ENCODE measurements around the gene SUMO4. TPM values are rescaled to one million over a fixed set of nuclear protein-coding genes. Genes with fewer than 3 reads are reported as not detected.

SUMO4 gene
- total RNA-seq, 1 experiment from 2014 or later, result 1.2 TPM

GRCh38 chr6:149448821-149449453 lies 48.9 kb downstream of the SUMO4 start:
- ATAC-seq (no peak), DNase-seq (ENCODE audit: low spot score) (no peak)
- Mint-ChIP-seq H3K9me3 (peaks cover 3% of the 10 kb centered on the region; the same call in 1 of the 2 replicates), H3K27me3 (ENCODE audit: low read depth) (peaks cover 47% of the 10 kb centered on the region), H3K4me1 (no peaks in the 10 kb centered on the region), H3K36me3 (no peaks in the 10 kb centered on the region), H3K4me3 (no peak overlapping the region), H3K27ac (no peak overlapping the region)
- POLR2A ChIA-PET, result no interaction called here
- CTCF ChIA-PET, result interaction anchor here (0.8 kb wide), 1 partner anchor 17 kb away, joined by 3 read pairs; no protein-coding TSS in a partner anchor
- no peak for TF ChIP-seq ATF1 (CRISPR knock-in tag; IDR thresholded peaks at IDR 0.05)
- TF ChIP-seq USF1 (CRISPR knock-in tag; IDR thresholded peaks at IDR 0.05), result no peak
- TF ChIP-seq, protein P1, sequence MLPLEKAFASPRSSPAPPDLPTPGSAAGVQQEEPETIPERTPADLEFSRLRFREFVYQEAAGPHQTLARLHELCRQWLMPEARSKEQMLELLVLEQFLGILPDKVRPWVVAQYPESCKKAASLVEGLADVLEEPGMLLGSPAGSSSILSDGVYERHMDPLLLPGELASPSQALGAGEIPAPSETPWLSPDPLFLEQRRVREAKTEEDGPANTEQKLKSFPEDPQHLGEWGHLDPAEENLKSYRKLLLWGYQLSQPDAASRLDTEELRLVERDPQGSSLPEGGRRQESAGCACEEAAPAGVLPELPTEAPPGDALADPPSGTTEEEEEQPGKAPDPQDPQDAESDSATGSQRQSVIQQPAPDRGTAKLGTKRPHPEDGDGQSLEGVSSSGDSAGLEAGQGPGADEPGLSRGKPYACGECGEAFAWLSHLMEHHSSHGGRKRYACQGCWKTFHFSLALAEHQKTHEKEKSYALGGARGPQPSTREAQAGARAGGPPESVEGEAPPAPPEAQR (CRISPR knock-in tag; IDR thresholded peaks at IDR 0.05), result no peak
- no peak for TF ChIP-seq E2F4 (CRISPR knock-in tag; IDR thresholded peaks at IDR 0.05; ENCODE audit: borderline replicate concordance, low read depth)
- no peak for TF ChIP-seq NR2C2 (CRISPR knock-in tag; IDR thresholded peaks at IDR 0.05)
- TF ChIP-seq ZNF512 (CRISPR knock-in tag; IDR thresholded peaks at IDR 0.05; ENCODE audit: borderline replicate concordance), result no peak
- TF ChIP-seq, protein P2, sequence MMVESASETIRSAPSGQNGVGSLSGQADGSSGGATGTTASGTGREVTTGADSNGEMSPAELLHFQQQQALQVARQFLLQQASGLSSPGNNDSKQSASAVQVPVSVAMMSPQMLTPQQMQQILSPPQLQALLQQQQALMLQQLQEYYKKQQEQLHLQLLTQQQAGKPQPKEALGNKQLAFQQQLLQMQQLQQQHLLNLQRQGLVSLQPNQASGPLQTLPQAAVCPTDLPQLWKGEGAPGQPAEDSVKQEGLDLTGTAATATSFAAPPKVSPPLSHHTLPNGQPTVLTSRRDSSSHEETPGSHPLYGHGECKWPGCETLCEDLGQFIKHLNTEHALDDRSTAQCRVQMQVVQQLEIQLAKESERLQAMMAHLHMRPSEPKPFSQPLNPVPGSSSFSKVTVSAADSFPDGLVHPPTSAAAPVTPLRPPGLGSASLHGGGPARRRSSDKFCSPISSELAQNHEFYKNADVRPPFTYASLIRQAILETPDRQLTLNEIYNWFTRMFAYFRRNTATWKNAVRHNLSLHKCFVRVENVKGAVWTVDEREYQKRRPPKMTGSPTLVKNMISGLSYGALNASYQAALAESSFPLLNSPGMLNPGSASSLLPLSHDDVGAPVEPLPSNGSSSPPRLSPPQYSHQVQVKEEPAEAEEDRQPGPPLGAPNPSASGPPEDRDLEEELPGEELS (CRISPR knock-in tag; IDR thresholded peaks at IDR 0.05), result no peak
- no peak for TF ChIP-seq ESRRA (CRISPR knock-in tag; IDR thresholded peaks at IDR 0.05; ENCODE audit: borderline replicate concordance)
- TF ChIP-seq ZMAT4 (CRISPR knock-in tag; IDR thresholded peaks at IDR 0.05), result no peak
- no peak for TF ChIP-seq HMGXB4 (CRISPR knock-in tag; IDR thresholded peaks at IDR 0.05)
- TF ChIP-seq SMAD3 (CRISPR knock-in tag; IDR thresholded peaks at IDR 0.05; ENCODE audit: borderline replicate concordance), result no peak
- TF ChIP-seq HMGA2 (CRISPR knock-in tag; IDR thresholded peaks at IDR 0.05), result no peak
- no peak for TF ChIP-seq MYBL2 (CRISPR knock-in tag; IDR thresholded peaks at IDR 0.05)
- no peak for TF ChIP-seq ZBTB21 (CRISPR knock-in tag; IDR thresholded peaks at IDR 0.05; ENCODE audit: borderline replicate concordance)
- TF ChIP-seq ZNF121 (CRISPR knock-in tag; IDR thresholded peaks at IDR 0.05), result no peak
- no peak for TF ChIP-seq FOXP1 (CRISPR knock-in tag; IDR thresholded peaks at IDR 0.05; ENCODE audit: borderline replicate concordance)
- TF ChIP-seq IRF2 (CRISPR knock-in tag; IDR thresholded peaks at IDR 0.05; ENCODE audit: borderline replicate concordance, low read depth), result no peak
- TF ChIP-seq, protein P3, sequence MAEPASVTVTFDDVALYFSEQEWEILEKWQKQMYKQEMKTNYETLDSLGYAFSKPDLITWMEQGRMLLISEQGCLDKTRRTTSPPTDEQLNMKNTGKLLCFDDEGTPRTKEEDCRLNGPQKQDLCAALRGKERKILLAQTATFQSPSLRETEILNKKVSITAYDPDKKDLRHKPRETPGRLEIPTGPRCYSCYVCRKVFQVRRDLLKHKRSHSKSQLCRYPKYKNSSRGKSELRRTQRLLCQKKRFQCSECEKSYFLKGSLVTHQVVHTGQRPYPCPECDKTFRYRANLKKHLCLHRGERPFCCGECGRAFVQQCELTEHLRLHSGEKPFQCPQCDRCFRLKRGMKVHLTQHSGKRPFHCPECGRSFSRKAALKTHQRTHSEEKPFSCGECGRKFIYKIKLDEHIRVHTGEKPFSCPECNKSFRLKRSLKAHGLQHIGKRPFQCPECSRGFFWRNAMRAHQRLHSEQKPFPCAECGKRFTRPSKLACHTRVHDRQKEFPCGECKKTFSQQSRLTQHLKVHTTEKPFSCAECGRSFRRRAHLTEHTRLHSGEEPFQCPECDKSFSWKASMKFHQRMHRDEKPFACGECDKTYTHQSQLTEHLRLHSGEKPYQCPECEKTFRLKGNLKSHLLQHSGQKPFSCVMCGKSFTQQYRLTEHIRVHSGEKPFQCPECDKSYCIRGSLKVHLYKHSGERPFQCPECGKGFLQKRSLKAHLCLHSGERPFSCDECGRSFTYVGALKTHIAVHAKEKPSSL (CRISPR knock-in tag; conservative IDR thresholded peaks at IDR 0.05), result no peak
- TF ChIP-seq, protein P4, sequence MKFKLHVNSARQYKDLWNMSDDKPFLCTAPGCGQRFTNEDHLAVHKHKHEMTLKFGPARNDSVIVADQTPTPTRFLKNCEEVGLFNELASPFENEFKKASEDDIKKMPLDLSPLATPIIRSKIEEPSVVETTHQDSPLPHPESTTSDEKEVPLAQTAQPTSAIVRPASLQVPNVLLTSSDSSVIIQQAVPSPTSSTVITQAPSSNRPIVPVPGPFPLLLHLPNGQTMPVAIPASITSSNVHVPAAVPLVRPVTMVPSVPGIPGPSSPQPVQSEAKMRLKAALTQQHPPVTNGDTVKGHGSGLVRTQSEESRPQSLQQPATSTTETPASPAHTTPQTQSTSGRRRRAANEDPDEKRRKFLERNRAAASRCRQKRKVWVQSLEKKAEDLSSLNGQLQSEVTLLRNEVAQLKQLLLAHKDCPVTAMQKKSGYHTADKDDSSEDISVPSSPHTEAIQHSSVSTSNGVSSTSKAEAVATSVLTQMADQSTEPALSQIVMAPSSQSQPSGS (CRISPR knock-in tag; IDR thresholded peaks at IDR 0.05; ENCODE audit: borderline replicate concordance, low read depth), result no peak
